Activated CD4-positive, alpha-beta T cell treated with anti-CD3 and anti-CD28 coated beads, Interleukin-2, amount 10 ng/mL, durations not matched to agents 7 days and 5 days (primary cell): ENCODE results near the gene SMARCD3. TPM values are rescaled to one million over a fixed set of nuclear protein-coding genes. Genes with fewer than 3 reads are reported as not detected.

ENCODE experiments used
- CTCF ChIA-PET: fragments of 350-600 bp; sonication (Branson Sonifier 250); formaldehyde crosslinking; loops from one replicate; lab custom pipeline; 2021; ENCODE audit warnings: antibody characterized with exemption; lab: Charles Lee
- POLR2A ChIA-PET: fragments of 350-600 bp; sonication (Branson Sonifier 250); formaldehyde crosslinking; loops from one replicate; lab custom pipeline; 2021; ENCODE audit warnings: antibody characterized with exemption; lab: Charles Lee
- DNase-seq: peaks from one replicate; pipeline ENCODE4 v3.0.0-alpha.2; 2020
- H3K27ac Mint-ChIP-seq: one replicate; pipeline ENCODE4 v1.8.0; 2021; ENCODE audit warnings: mild to moderate bottlenecking, moderate library complexity, mixed read lengths
- H3K27me3 Mint-ChIP-seq: one replicate; pipeline ENCODE4 v1.8.0; 2021; ENCODE audit warnings: mixed read lengths
- H3K36me3 Mint-ChIP-seq: one replicate; pipeline ENCODE4 v1.8.0; 2021; ENCODE audit warnings: low read depth, mixed read lengths
- H3K4me1 Mint-ChIP-seq: one replicate; pipeline ENCODE4 v1.8.0; 2021; ENCODE audit warnings: mixed read lengths
- H3K4me3 Mint-ChIP-seq: one replicate; pipeline ENCODE4 v1.8.0; 2021; ENCODE audit warnings: mild to moderate bottlenecking, moderate library complexity, mixed read lengths
- H3K9me3 Mint-ChIP-seq: one replicate; pipeline ENCODE4 v1.8.0; 2021; ENCODE audit warnings: mixed read lengths
- total RNA-seq, 2 experiments: library from RNA; stranded (reverse); gene quantifications; one replicate each; pipeline ENCODE4 v1.2.3, GENCODE V29; 2021

SMARCD3 gene
- total RNA-seq, 2 experiments from 2014 or later = 2.0 to 2.5 TPM

GRCh38 chr7:151277631-151278030 is 29.1 kb upstream of the SMARCD3 start:
- POLR2A ChIA-PET = no interaction called here
- no peaks in the 10 kb centered on the region for H3K36me3 Mint-ChIP-seq
- DNase-seq = no peak
- peak overlapping the region; percentile 56 for H3K4me3 Mint-ChIP-seq
- H3K4me1 Mint-ChIP-seq = peaks cover 12% of the 10 kb centered on the region
- H3K27ac Mint-ChIP-seq = no peak overlapping the region
- CTCF ChIA-PET = interaction anchor here (0.6 to 1.6 kb wide), 6 partner anchors 8 to 215 kb away, joined by 3 to 9 read pairs (median 4); partner anchors contain the start of gene H2BK1
- peaks cover 22% of the 10 kb centered on the region for H3K27me3 Mint-ChIP-seq
- no peaks in the 10 kb centered on the region for H3K9me3 Mint-ChIP-seq

GRCh38 chr7:151276666-151277590 is 28.4 kb upstream of the SMARCD3 start:
- H3K9me3 Mint-ChIP-seq = no peaks in the 10 kb centered on the region
- CTCF ChIA-PET = interaction anchor here (0.9 to 1.6 kb wide), 5 partner anchors 7 to 216 kb away, joined by 3 to 9 read pairs (median 3); partner anchors contain the start of gene H2BK1
- DNase-seq = peak; percentile 52
- peaks cover 18% of the 10 kb centered on the region for H3K27me3 Mint-ChIP-seq
- H3K4me1 Mint-ChIP-seq = peaks cover 18% of the 10 kb centered on the region
- H3K27ac Mint-ChIP-seq = peak overlapping the region; percentile 3
- no peaks in the 10 kb centered on the region for H3K36me3 Mint-ChIP-seq
- POLR2A ChIA-PET = no interaction called here
- peak overlapping the region; percentile 56 for H3K4me3 Mint-ChIP-seq

- Mint-ChIP-seq H3K27me3 (peaks cover 13% of the 10 kb centered on the region), H3K9me3 (no peaks in the 10 kb centered on the region), H3K4me1 (peaks cover 23% of the 10 kb centered on the region), H3K4me3 (peak overlapping the region; percentile 48), H3K27ac (peak overlapping the region; percentile 25), H3K36me3 (no peaks in the 10 kb centered on the region)
- no peak for DNase-seq
- ChIA-PET CTCF (interaction anchor here (1.0 kb wide), 2 partner anchors 14 to 32 kb away, joined by 3 read pairs; no protein-coding TSS in a partner anchor), POLR2A (no interaction called here)
These were observed 27.5 kb upstream of the SMARCD3 start for GRCh38 chr7:151275813-151276577.

GRCh38 chr7:151274936-151275812 is 26.7 kb upstream of the SMARCD3 start:
- CTCF ChIA-PET = interaction anchor here (1.0 to 1.2 kb wide), 4 partner anchors 13 to 40 kb away, joined by 3 read pairs; no protein-coding TSS in a partner anchor

GRCh38 chr7:151274396-151274795 is 25.9 kb upstream of the SMARCD3 start:
- Mint-ChIP-seq H3K36me3 (no peaks in the 10 kb centered on the region), H3K27me3 (peaks cover 12% of the 10 kb centered on the region), H3K27ac (no peak overlapping the region), H3K4me1 (peaks cover 23% of the 10 kb centered on the region), H3K9me3 (no peaks in the 10 kb centered on the region), H3K4me3 (no peak overlapping the region)
- ChIA-PET POLR2A (no interaction called here), CTCF (interaction anchor here (0.9 to 1.2 kb wide), 4 partner anchors 22 to 41 kb away, joined by 3 read pairs; no protein-coding TSS in a partner anchor)
- no peak for DNase-seq

More at GRCh38 chr7:151274936-151275812, 26.7 kb upstream of the SMARCD3 start:
- POLR2A ChIA-PET = no interaction called here
- Mint-ChIP-seq H3K9me3 (no peaks in the 10 kb centered on the region), H3K27me3 (peaks cover 12% of the 10 kb centered on the region), H3K4me3 (peak overlapping the region; percentile 48), H3K27ac (peak overlapping the region; percentile 25), H3K36me3 (no peaks in the 10 kb centered on the region), H3K4me1 (peaks cover 23% of the 10 kb centered on the region)
- no peak for DNase-seq

GRCh38 chr7:151273651-151274390 is 25.3 kb upstream of the SMARCD3 start:
- no peak overlapping the region for H3K27ac Mint-ChIP-seq
- DNase-seq = no peak
- H3K9me3 Mint-ChIP-seq = no peaks in the 10 kb centered on the region
- H3K27me3 Mint-ChIP-seq = peaks cover 14% of the 10 kb centered on the region
- H3K4me1 Mint-ChIP-seq = peaks cover 23% of the 10 kb centered on the region
- ChIA-PET POLR2A (interaction anchor here (0.6 kb wide), 1 partner anchor 56 kb away, joined by 3 read pairs; no protein-coding TSS in a partner anchor), CTCF (interaction anchor here (0.9 to 1.2 kb wide), 5 partner anchors 14 to 41 kb away, joined by 3 read pairs; no protein-coding TSS in a partner anchor)
- H3K36me3 Mint-ChIP-seq = no peaks in the 10 kb centered on the region
- H3K4me3 Mint-ChIP-seq = no peak overlapping the region

- Mint-ChIP-seq H3K4me1 (peaks cover 23% of the 10 kb centered on the region), H3K27ac (no peak overlapping the region), H3K4me3 (no peak overlapping the region), H3K27me3 (peaks cover 11% of the 10 kb centered on the region), H3K36me3 (no peaks in the 10 kb centered on the region), H3K9me3 (no peaks in the 10 kb centered on the region)
- CTCF ChIA-PET = interaction anchor here (1.1 kb wide), 1 partner anchor 15 kb away, joined by 3 read pairs; no protein-coding TSS in a partner anchor
- no peak for DNase-seq
- POLR2A ChIA-PET = no interaction called here
These were observed 24.4 kb upstream of the SMARCD3 start for GRCh38 chr7:151272877-151273276.

DNA sequence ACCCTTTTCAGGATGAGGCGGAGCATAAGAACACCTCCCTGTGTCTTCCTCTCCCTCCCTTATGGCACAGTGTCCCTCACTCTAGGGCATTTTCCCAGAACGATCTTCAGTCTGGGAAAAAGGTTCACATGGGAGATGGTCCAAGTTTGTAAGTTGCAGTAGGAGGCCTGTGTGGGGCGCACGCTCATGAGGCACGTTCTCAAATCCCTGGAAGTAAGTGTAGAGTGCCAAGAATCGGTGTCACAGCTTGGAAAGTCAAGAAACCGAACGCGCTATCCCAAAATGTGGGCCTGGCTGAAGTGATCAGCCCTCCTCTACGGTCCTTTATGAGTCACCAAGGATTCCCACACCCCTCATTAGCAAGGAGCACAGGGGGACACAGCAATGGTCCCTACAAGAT is 23.9 kb upstream of the SMARCD3 start:
- Mint-ChIP-seq H3K27ac (no peak overlapping the region), H3K27me3 (peaks cover 10% of the 10 kb centered on the region), H3K36me3 (no peaks in the 10 kb centered on the region), H3K4me3 (no peak overlapping the region), H3K9me3 (no peaks in the 10 kb centered on the region), H3K4me1 (peaks cover 22% of the 10 kb centered on the region)
- ChIA-PET POLR2A (no interaction called here), CTCF (no interaction called here)
- DNase-seq = no peak

DNA sequence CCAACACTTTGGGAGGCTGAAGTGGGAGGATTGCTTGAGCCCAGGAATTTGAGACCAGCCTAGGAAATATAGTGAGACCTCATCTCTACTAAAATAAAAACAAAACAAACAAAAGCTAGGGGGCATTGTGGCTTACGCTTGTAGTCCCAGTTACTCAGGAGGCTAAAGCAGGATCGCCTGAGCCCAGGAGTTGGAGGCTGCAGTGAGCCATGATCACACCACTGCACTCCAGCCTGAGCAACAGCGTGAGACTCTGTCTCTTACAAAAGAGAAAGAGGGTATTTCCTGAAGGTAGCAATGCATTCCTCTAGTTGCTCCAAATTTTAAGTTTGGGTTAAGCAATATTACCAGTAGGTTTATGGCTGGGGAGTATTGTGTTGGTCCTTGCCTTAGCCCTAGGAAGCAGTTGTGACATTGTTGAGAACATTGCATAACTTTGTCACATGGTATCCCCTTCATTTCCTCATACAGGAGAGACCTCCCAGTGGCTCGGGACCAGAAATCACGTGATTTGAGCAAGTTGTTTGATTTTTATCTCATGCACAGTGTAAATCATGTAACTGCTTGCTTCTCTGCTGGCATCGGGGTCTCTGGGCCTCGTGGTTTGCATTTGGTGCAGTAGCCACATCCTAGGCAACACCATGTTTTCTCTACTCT is 23.3 kb upstream of the SMARCD3 start:
- H3K4me3 Mint-ChIP-seq = no peak overlapping the region
- peak overlapping the region; percentile 52 for H3K27ac Mint-ChIP-seq
- peaks cover 6% of the 10 kb centered on the region for H3K27me3 Mint-ChIP-seq
- no peaks in the 10 kb centered on the region for H3K36me3 Mint-ChIP-seq
- ChIA-PET CTCF (no interaction called here), POLR2A (no interaction called here)
- DNase-seq = peak; percentile 22
- H3K4me1 Mint-ChIP-seq = peaks cover 18% of the 10 kb centered on the region
- no peaks in the 10 kb centered on the region for H3K9me3 Mint-ChIP-seq

DNA sequence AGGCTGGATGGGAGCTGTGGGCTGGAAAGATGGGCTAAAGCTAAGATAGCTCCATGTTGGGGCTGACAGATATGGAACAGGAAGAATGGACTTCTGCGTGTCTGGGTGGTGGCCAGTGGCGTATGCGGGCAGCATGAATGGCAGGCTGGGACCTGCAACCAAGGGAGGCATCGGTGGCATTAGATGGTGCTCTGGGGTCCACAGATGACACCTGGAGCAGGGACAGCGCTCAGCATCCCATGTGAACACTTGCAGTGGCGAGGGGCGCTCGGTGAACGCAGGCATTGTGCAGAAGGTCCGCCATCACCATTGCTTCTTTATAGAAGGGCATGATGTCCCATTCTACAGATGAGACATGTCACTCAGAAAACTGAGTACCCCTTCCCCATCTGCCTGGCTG is 21.0 kb upstream of the SMARCD3 start:
- Mint-ChIP-seq H3K36me3 (no peaks in the 10 kb centered on the region), H3K9me3 (no peaks in the 10 kb centered on the region), H3K27ac (no peak overlapping the region), H3K27me3 (peaks cover 3% of the 10 kb centered on the region), H3K4me1 (peaks cover 11% of the 10 kb centered on the region), H3K4me3 (no peak overlapping the region)
- ChIA-PET POLR2A (no interaction called here), CTCF (interaction anchor here (0.6 to 1.2 kb wide), 4 partner anchors 8 to 371 kb away, joined by 3 read pairs; no protein-coding TSS in a partner anchor)
- no peak for DNase-seq

GRCh38 chr7:151265351-151265931 is 16.9 kb upstream of the SMARCD3 start:
- Mint-ChIP-seq H3K4me1 (no peaks in the 10 kb centered on the region), H3K27ac (no peak overlapping the region), H3K27me3 (peaks cover 9% of the 10 kb centered on the region), H3K4me3 (no peak overlapping the region), H3K36me3 (no peaks in the 10 kb centered on the region), H3K9me3 (no peaks in the 10 kb centered on the region)
- ChIA-PET POLR2A (no interaction called here), CTCF (no interaction called here)
- DNase-seq = no peak
